ENCODE measurements around the gene PPARG.

PPARG gene

GRCh38 chr3:12483872-12484197, 195.0 kb downstream of the PPARG start:
- DNase-seq (ENCODE audit: low read depth in 2 of 2): no peak
